Lower leg skin (tissue), 4 donors: ENCODE data around the gene ABCA4. TPM values are rescaled to one million over a fixed set of nuclear protein-coding genes. Genes with fewer than 3 reads are reported as not detected.

ENCODE experiments used
- DNase-seq, 2 donors: peaks; one replicate each; pipeline ENCODE4 v3.0.0-alpha.2; 2019; ENCODE audit warnings: low spot score in 2 of 2
- H3K4me3 ChIP-seq: fragments of 200-600 bp; sonication (generic); 2 replicates; pipeline ENCODE4 v1.5.1; 2017; ENCODE audit warnings: mild to moderate bottlenecking, low read depth; ENCODE audit not compliant: poor library complexity, severe bottlenecking
- POLR2A ChIP-seq, 2 donors: fragments of 450-650 bp; IDR thresholded peaks; one replicate each; pipeline ENCODE4 v1.6.1; 2016 to 2017; ENCODE audit warnings: antibody characterized with exemption in 2 of 2, mild to moderate bottlenecking in 1 of 2, moderate library complexity in 1 of 2
- WGBS, 2 donors: methylation state at CpG; one replicate each; pipeline ENCODE4 v1.1.5; 2018; 5-methylcytosine and 5-hydroxymethylcytosine counted together
- intact Hi-C: fragments of 100-400 bp; cut with DNase I; formaldehyde crosslinking; loops from one replicate; pipeline ENCODE4 v1.15.0; 2023; ENCODE audit warnings: low total_unique reads
- total RNA-seq, 4 donors: library from RNA; depleted of rRNA; stranded (reverse); fragments of >200 nt; gene quantifications; one replicate each; pipeline ENCODE4 v1.1.0, GENCODE V29; 2016
- TF ChIP-seq, protein P1 (sequence below), 3 donors: fragments of 450-650 bp; IDR thresholded peaks; one replicate each; pipeline ENCODE4 v1.5.1; 2016; ENCODE audit warnings: antibody characterized with exemption in 3 of 3, mild to moderate bottlenecking in 3 of 3, moderate library complexity in 2 of 3

ABCA4 gene
- total RNA-seq, 4 donors from 2014 or later: 0.46 to 5.3 (median 3.8) TPM

DNA sequence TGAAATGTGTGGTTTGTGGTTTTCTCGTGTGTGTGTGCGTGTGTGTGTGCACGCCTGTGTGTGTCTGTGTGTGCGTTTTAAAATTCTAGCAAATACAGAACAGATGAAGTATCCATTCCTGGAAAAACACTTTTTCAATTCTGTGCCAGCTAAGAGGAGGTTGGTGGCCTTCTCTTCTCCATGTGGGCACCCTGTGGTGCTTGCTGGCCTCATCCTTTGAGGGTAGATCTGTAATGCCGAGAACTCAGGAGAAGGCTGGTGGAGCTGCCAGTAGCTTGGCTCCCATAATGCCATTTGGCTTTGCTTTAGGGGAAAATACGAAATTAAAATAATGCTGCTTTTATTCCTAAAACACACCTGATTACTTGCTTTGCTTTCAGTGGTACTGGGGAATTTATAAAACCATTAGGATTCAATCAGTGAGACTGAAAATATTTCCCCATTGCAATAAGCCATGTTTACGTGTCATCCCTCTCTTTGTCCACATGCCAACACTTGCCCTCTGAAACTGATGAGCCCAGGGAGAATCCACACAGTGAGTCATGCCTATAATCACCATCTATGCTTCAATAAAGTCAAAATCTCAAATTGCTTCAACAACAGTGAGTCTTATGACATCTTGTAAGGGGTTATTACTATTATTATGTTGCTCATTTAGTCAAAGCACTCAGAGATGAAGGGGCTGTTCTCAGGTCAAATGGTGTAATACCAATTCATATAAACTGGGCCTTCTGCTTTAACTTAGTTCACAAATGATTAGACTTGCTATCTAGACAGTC lies 39.2 kb downstream of the ABCA4 start:
- WGBS, 2 donors: 64 to 65% methylated on average over 7 of the region's 7 CpGs
- no peak overlapping the region for H3K4me3 ChIP-seq
- TF ChIP-seq, protein P1, sequence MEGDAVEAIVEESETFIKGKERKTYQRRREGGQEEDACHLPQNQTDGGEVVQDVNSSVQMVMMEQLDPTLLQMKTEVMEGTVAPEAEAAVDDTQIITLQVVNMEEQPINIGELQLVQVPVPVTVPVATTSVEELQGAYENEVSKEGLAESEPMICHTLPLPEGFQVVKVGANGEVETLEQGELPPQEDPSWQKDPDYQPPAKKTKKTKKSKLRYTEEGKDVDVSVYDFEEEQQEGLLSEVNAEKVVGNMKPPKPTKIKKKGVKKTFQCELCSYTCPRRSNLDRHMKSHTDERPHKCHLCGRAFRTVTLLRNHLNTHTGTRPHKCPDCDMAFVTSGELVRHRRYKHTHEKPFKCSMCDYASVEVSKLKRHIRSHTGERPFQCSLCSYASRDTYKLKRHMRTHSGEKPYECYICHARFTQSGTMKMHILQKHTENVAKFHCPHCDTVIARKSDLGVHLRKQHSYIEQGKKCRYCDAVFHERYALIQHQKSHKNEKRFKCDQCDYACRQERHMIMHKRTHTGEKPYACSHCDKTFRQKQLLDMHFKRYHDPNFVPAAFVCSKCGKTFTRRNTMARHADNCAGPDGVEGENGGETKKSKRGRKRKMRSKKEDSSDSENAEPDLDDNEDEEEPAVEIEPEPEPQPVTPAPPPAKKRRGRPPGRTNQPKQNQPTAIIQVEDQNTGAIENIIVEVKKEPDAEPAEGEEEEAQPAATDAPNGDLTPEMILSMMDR (IDR thresholded peaks at IDR 0.05): no peak
- intact Hi-C loops: no loop called here
- DNase-seq: peak; percentile 54 to 67

DNA sequence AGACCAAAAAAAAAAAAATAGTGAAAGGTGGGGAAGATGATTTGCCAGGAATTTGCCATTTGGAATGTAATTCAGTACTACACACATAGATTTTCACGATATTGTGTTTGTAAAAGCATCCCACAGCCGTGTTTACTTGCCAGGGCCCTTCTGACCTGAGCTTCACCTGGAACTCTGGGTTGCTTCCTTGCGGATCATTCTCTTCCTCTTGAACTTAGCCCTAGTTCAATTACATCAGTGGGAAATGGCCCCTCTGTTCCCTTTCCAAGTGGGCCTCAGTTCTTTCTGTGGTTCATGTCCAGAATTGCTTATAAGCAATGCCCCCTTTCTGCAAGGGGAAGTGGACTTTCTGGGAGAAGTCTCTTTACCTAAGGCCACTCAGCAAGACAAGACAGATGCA lies 41.0 kb downstream of the ABCA4 start:
- WGBS, 2 donors: 84 to 88% methylated on average over 3 of the region's 3 CpGs
- peak in 1 of 2 donors; percentile 26 for DNase-seq
- TF ChIP-seq POLR2A (IDR thresholded peaks at IDR 0.05): no peak
- TF ChIP-seq, protein P1 (IDR thresholded peaks at IDR 0.05): no peak
- no peak overlapping the region for H3K4me3 ChIP-seq
- intact Hi-C loops: no loop called here

DNA sequence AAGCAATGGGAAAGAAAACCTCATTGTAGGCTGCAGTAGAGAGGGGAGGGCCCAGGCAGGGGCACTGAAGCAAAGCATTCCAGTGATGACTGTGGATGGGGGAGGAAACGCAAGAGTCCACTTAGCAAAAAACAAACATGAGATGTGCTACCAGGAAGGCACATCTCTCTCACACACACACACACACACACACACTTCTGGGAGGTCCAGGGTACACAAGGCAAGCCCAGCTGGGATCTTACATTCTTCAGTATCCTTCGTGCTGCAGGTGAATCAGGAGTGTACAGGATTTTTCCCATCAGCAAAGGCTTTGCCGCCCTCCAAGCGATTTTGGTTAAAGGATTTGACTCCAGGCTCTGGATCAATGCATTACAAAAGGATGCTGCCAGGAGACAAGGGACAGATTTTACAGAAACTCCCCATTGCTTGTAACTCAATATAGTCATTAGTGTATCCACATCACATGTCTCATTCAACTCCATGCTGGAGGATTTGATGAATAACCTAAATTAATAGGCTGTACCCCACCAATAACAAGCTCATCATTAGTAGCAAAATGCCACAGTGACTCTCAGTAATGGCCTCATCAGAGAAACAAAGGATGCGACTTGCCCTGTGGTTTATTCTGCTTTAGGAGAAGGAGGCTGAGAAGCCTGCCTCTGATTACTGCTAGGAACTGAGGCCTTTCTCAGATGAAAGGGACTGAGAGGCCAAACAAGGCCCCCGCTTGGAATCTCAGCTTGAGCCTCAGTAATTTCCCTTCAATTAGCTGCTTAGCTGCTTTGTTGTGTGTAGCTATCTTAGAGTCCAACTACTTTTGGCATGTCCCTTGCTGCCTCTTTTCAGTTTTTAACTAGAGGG lies 41.6 kb downstream of the ABCA4 start:
- WGBS, 2 donors: 95 to 97% methylated on average over 6 of the region's 6 CpGs
- peak in 1 of 2 donors; percentile 59 for DNase-seq
- intact Hi-C loops: no loop called here
- TF ChIP-seq, protein P1 (IDR thresholded peaks at IDR 0.05): no peak
- TF ChIP-seq POLR2A (IDR thresholded peaks at IDR 0.05): no peak
- H3K4me3 ChIP-seq: no peak overlapping the region

DNA sequence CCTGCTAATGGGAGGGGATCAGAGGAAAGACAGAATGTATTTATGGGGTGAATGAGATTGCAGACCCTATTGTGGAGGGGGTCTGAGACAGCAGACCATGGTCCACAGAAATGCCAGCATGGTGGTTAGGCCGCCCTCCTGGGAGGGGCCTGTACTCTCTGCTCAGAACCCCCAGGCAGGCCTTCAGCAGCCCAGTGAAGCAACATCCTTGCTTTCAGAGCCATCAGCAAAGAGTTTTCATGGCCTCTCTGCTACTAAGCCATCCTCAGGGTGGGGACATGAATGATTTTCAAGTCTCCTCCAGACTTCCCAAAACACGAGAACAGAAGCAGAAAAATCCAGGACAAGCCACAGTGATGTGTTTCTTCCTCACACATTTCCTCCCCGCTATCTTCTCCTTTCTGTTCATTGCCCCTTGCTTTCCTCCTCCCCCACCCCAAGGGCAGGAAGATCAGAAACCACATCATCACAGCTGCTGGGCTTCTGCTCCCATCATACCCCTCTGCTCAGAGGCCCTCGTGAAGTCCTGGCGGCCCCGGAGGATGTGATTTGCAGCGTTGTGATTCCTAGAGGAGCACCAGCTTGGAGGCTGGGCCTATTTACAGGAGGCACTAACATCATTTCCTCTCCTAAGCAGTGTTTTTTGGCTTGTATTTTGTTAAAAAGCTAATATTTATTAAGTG lies 48.0 kb downstream of the ABCA4 start:
- intact Hi-C loops: no loop called here
- H3K4me3 ChIP-seq: no peak overlapping the region
- 71 to 72% methylated on average over 7 of the region's 7 CpGs for WGBS, 2 donors
- DNase-seq: no peak
- TF ChIP-seq, protein P1 (IDR thresholded peaks at IDR 0.05): no peak
- no peak for TF ChIP-seq POLR2A (IDR thresholded peaks at IDR 0.05)

DNA sequence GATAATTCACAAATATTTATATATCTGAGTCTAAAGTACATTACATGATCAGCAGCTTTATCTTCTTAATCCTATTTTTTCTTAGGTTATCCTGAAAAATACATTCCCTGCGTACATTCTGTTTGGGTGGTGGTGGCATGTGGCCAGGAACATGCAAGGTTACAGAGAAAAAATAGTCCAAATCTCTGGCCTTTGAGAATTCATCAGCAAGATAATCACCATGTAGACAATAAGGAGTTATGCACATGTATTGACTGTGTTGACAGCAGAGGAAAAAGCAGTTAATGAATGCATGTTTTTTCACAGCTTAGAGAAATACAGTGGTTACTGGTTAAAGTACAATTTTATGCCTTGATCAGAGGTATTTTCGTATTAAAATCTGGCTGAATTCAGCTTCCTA lies 49.0 kb downstream of the ABCA4 start:
- WGBS, 2 donors: 79 to 89% methylated on average over 2 of the region's 2 CpGs
- DNase-seq: no peak
- intact Hi-C loops: no loop called here
- H3K4me3 ChIP-seq: no peak overlapping the region
- TF ChIP-seq, protein P1 (IDR thresholded peaks at IDR 0.05): no peak
- no peak for TF ChIP-seq POLR2A (IDR thresholded peaks at IDR 0.05)
